GM12864 (cell line): ENCODE measurements around the gene PLA2G4D.
A peak's percentile ranks its signal among the peaks of the same experiment; 100 is the strongest.

ENCODE experiments used
- DNase-seq: peaks from one replicate; pipeline ENCODE4 v3.0.0-alpha.2; 2011; ENCODE audit warnings: low read depth
- H3K4me3 ChIP-seq: 2 replicates; pipeline ENCODE4 v1.5.1; 2011; ENCODE audit warnings: mild to moderate bottlenecking, low read depth, low read length, control low read depth
- TF ChIP-seq, protein P1 (sequence below): IDR thresholded peaks from 2 replicates; pipeline ENCODE4 v1.5.1; 2011; ENCODE audit warnings: low read depth, mild to moderate bottlenecking, moderate library complexity, low read length, control low read depth, inconsistent platforms; ENCODE audit errors: missing control alignments

PLA2G4D gene

DNA sequence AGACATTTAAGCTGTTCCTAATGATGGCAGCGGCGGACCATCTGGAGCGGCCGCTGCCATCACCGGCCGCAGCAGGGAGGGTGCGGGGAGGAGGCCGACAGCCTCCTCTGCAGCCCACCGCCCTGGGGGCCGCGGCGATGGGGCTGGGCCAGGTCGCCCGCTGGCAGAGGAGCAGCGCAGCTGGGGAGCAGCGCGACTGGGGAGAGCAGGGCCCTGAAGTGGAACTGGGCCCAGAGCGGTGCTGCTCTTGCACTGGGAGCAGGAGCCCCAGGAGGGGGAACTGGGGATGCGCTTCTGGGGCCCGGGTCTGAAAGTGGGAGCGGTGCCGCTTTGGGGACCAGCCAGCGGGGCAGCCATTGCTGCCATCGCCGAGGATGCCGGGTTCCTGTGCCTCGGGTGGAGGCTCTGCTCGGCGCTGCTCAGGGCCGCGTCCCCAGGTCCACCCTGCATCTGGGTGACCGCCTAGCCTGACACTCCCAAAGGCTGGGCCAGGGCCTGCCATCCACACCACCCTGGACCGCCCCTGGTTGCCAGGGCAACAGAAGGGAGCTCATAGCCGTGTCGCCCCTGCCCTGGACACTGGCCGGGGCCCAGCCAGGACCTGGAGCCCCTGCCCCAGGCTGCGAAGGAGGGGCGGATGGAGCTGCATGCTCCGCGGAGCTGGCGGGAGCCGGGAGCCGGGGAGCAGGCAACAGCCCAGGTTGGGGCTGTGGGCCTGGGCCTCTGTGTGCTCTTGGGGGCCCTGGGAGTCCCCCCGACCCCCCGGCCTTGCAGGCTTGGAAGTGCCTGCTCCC is 58.1 kb downstream of the PLA2G4D start:
- no peak overlapping the region for H3K4me3 ChIP-seq
- DNase-seq, result no peak
- TF ChIP-seq, protein P1, sequence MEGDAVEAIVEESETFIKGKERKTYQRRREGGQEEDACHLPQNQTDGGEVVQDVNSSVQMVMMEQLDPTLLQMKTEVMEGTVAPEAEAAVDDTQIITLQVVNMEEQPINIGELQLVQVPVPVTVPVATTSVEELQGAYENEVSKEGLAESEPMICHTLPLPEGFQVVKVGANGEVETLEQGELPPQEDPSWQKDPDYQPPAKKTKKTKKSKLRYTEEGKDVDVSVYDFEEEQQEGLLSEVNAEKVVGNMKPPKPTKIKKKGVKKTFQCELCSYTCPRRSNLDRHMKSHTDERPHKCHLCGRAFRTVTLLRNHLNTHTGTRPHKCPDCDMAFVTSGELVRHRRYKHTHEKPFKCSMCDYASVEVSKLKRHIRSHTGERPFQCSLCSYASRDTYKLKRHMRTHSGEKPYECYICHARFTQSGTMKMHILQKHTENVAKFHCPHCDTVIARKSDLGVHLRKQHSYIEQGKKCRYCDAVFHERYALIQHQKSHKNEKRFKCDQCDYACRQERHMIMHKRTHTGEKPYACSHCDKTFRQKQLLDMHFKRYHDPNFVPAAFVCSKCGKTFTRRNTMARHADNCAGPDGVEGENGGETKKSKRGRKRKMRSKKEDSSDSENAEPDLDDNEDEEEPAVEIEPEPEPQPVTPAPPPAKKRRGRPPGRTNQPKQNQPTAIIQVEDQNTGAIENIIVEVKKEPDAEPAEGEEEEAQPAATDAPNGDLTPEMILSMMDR, result no peak

DNA sequence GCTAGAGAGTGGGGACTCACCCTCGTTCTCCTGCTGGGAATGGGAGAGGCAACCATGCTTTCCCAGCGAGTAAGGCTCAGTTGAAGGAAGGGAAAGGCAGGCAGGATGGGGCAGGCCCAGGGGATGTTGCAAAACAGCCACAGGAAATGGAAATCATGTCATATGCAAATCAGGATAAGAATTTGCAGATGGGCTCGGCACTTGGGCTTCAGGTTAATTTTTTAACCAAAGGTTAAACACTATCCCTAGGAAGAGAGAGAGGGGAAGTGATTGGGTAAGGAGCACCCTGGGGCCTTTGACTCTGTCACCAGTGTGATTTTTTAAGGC is 59.0 kb downstream of the PLA2G4D start:
- H3K4me3 ChIP-seq, result peak overlapping the region; percentile 31; the same call in 1 of the 2 replicates
- peak; percentile 21 for DNase-seq
- TF ChIP-seq, protein P1, result no peak

DNA sequence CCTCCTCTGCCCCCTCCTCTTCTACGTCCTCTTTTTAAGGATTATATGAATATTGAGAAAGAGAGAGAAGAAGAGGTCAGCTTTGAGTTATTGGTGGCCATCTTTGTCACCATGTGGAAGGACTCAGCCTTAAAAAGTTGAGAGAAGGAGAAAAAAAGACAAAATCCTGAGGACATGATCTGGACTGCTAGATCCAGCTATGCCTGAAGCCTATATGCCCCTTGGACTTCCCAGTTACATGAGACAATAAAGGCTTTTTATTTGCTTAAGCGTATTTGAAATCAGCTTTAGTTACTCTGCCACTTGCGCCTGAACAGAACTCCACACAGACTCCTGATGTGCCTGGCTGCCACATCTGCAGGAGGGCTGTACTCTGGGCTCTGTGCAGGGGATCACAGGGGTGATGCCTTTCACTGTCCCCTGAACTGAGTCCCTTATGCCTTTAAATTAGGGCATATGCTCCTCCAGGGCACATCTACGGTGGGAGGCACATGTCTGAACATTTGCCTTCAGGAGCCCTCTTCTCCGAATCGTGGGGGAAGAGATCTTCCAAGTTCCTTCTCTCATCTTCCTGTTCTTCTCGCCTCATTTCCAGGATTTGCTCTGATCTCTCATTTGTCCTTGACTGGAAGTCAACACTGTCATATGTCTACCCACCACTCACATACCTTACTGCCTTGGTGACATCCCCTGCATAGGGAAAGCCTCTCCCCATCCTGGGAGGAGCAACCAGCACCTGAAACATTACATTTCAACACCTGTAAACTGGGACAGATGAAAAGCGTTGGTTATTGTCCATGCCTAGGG is 59.5 kb downstream of the PLA2G4D start:
- H3K4me3 ChIP-seq, result peak overlapping the region; percentile 31
- DNase-seq, result no peak
- TF ChIP-seq, protein P1, result no peak

GRCh38 chr15:42033214-42033873 is 61.0 kb downstream of the PLA2G4D start:
- H3K4me3 ChIP-seq, result no peak overlapping the region
- DNase-seq, result no peak
- TF ChIP-seq, protein P1, result no peak

DNA sequence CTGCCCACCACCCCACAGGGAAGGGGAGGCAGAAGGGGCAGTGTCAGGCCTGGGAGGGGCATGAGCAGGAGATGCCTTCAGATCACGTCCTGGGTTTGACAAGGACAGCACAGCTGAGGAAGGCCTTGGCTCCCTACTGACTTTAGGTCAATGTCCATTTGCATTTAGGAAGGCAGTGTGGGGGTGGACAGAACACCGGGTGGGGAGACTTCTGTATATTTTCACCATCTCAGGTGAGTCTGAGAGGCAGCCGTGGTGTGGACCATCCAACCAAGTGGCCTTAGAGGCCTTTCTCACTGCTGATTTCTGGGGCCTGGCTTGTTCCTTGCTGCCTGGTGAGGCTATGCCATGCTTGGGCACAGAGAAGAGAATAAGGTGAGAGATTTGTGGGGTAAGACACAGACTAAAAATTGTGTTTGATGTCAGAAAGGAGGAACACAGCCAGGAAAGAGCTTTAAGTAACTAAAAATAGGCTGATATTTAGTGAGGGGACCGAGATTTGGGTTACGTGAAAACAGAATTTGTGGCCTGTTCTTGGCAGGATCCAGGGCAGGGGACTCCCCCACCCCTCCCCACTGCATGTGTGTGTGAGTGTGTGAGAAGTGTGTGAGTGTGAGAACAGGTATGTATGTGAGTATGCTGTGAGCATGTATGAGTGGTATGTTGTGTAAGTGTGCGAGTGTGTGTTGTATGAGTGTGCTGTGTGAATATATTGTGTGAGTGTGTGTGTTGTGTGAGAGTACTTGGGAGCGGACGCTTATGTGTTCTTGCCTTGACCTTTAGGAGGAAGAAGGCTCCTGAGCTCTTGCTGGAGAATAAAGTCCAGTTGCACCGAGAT is 61.8 kb downstream of the PLA2G4D start:
- TF ChIP-seq, protein P1, result no peak
- no peak overlapping the region for H3K4me3 ChIP-seq
- no peak for DNase-seq

DNA sequence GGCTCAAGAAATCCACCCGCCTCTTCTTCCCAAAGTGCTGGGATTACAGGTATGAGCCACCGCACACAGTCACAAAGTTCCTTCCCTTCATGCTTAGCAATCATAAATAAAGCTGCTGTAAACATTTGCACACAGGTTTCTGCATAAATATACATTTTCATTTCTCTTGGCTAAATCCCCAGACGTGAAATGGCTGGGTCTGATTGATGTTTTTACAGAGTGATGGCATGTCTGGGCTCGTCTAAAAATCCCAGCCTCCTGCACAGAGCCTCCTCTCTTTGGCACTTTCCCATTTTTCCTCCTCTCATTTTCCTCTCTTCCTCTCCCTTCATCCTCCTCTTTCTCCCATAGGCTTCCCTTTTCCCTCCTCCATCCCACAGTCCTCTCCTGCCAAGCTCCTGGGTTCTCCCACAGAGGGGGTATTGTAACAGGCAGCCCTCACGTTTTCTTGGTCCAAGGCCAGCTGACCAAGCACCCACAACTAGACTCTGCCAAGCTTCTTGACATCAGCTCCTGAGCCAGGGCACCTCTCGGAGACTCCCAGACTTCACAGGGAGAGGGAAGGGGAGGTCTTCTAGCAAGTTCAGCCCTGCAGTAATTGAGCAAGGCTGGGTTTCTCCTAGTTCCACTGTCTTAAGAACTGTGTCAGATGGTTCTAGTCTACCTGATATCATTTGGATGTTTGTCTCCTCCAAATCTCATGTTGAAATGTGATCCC is 63.0 kb downstream of the PLA2G4D start:
- TF ChIP-seq, protein P1, result no peak
- no peak overlapping the region for H3K4me3 ChIP-seq
- DNase-seq, result no peak
